ENCODE measurements around the gene TAF1C. TPM values are rescaled to one million over a fixed set of nuclear protein-coding genes. Genes with fewer than 3 reads are reported as not detected.

Gene TAF1C
- total and polyA plus RNA-seq, 9 of the 15 experiments (the other 6 are each of a cell fraction or from before 2014, with no cell fraction given), result 1.5 to 74.8 (median 21.0) TPM

DNA sequence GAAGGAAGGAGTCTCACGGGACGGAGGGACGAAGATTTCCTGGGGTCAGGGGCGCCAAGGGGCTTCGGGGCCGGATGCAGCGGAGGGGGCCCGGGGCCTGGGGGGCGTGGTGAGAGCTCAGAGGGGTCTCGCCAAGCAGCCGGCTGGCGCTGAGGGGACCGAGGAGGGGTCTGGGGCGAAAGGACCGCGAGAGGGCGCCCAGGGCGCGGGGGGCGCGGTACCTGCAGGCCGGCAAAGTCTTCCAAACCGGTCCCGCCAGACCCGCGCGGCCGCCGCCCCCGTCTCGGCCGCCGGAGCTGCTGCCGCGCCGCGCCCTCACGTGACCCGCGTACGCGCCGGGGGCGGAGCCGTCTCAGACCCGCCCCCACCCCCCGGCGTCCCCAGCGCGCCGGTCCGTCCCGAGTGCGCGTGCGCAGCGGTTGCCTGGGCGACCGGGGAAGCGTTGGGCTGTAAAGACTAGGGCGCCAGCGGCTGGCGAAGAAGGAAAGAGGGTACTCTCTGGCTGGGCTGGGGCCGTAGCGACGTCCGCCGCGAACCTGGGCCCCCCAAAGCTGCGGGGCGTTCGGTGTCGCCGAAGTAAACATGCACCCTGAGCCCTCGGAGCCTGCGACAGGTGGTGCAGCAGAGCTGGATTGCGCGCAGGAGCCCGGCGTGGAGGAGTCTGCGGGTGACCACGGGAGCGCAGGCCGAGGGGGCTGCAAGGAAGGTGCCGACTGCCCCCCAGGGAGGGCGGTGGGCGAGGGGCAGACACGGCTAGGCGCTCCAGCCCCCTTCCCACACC lies 41.8 kb downstream of the TAF1C start, which contains the start of the genes DNAAF1 and HSDL1 (continued):
- TF ChIP-seq, protein P1, sequence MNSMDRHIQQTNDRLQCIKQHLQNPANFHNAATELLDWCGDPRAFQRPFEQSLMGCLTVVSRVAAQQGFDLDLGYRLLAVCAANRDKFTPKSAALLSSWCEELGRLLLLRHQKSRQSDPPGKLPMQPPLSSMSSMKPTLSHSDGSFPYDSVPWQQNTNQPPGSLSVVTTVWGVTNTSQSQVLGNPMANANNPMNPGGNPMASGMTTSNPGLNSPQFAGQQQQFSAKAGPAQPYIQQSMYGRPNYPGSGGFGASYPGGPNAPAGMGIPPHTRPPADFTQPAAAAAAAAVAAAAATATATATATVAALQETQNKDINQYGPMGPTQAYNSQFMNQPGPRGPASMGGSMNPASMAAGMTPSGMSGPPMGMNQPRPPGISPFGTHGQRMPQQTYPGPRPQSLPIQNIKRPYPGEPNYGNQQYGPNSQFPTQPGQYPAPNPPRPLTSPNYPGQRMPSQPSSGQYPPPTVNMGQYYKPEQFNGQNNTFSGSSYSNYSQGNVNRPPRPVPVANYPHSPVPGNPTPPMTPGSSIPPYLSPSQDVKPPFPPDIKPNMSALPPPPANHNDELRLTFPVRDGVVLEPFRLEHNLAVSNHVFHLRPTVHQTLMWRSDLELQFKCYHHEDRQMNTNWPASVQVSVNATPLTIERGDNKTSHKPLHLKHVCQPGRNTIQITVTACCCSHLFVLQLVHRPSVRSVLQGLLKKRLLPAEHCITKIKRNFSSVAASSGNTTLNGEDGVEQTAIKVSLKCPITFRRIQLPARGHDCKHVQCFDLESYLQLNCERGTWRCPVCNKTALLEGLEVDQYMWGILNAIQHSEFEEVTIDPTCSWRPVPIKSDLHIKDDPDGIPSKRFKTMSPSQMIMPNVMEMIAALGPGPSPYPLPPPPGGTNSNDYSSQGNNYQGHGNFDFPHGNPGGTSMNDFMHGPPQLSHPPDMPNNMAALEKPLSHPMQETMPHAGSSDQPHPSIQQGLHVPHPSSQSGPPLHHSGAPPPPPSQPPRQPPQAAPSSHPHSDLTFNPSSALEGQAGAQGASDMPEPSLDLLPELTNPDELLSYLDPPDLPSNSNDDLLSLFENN (IDR thresholded peaks at IDR 0.05; ENCODE audit: low read depth in 2 of 2, low read length in 2 of 2), result no peak
- TF ChIP-seq ESRRB (CRISPR knock-in tag; IDR thresholded peaks at IDR 0.05; ENCODE audit: borderline replicate concordance) (no peak), ZFX (CRISPR knock-in tag; IDR thresholded peaks at IDR 0.05) (no peak; the same call in 1 of the 2 replicates), TEAD1 (CRISPR knock-in tag; IDR thresholded peaks at IDR 0.05) (0 out of 4 replicates have a peak, but pooled peaks of 1 of the 2 experiments have one; percentile 34), ELK1 (CRISPR knock-in tag; IDR thresholded peaks at IDR 0.05) (no peak), GTF2F1 (IDR thresholded peaks at IDR 0.05; ENCODE audit: low read depth, low read length) (no peak), BHLHE40 (IDR thresholded peaks at IDR 0.05; ENCODE audit: low read length) (peak; percentile 98), ZNF146 (CRISPR knock-in tag; IDR thresholded peaks at IDR 0.05; ENCODE audit: unreplicated experiment) (no peak), ZNF589 (CRISPR knock-in tag; IDR thresholded peaks at IDR 0.05; ENCODE audit: low read depth) (no peak), HLTF (IDR thresholded peaks at IDR 0.05) (no peak), ZNF655 (CRISPR knock-in tag; IDR thresholded peaks at IDR 0.05) (no peak), LCOR (CRISPR knock-in tag; IDR thresholded peaks at IDR 0.05) (0 out of 2 replicates have a peak, but pooled peaks have one; percentile 8), ATF4 (CRISPR knock-in tag; IDR thresholded peaks at IDR 0.05) (no peak), ZBTB34 (CRISPR knock-in tag; IDR thresholded peaks at IDR 0.05) (no peak), HCFC1 (IDR thresholded peaks at IDR 0.05; ENCODE audit: low read depth, low read length) (peak; percentile 47; the same call in 1 of the 2 replicates), GATA2 (CRISPR knock-in tag; IDR thresholded peaks at IDR 0.05) (no peak), NFRKB (IDR thresholded peaks at IDR 0.05; ENCODE audit: low read depth) (no peak)
- TF ChIP-seq, protein P2, sequence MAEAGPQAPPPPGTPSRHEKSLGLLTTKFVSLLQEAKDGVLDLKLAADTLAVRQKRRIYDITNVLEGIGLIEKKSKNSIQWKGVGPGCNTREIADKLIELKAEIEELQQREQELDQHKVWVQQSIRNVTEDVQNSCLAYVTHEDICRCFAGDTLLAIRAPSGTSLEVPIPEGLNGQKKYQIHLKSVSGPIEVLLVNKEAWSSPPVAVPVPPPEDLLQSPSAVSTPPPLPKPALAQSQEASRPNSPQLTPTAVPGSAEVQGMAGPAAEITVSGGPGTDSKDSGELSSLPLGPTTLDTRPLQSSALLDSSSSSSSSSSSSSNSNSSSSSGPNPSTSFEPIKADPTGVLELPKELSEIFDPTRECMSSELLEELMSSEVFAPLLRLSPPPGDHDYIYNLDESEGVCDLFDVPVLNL (CRISPR knock-in tag; IDR thresholded peaks at IDR 0.05; ENCODE audit: low read depth), result no peak; the same call in 1 of the 2 replicates
